ENCODE measurements around the gene SLC44A4. TPM values are rescaled to one million over a fixed set of nuclear protein-coding genes. Genes with fewer than 3 reads are reported as not detected.
"Not testable (repeated sequence)": the region's sequence is repeated elsewhere in the genome, so short reads cannot be mapped to it uniquely, and the experiment has no call there.

The SLC44A4 gene
- total and polyA plus RNA-seq, 7 donors: 0.03 to 0.24 (median 0.14) TPM; not detected in 2

- DNase-seq (no peak), ATAC-seq (no peak)
- no peaks in the 10 kb centered on the region for H3K36me3 ChIP-seq (ENCODE audit: insufficient read depth in 1 of 2, low read depth in 1 of 2)
- peaks cover 0 to 8% (median 0%) of the 10 kb centered on the region in 3 donors for H3K27me3 ChIP-seq (ENCODE audit: insufficient read depth in 3 of 3, low read length in 2 of 3)
- H3K9me3 ChIP-seq: no peaks in the 10 kb centered on the region
- no peaks in the 10 kb centered on the region for H3K4me1 ChIP-seq
- no peak overlapping the region for H3K27ac ChIP-seq
- intact Hi-C loops (cut with DNase I): no loop called here
- no peak for TF ChIP-seq CTCF (IDR thresholded peaks at IDR 0.05)
- WGBS, 3 donors: 78 to 85% (median 82%) methylated on average over 6 of the region's 6 CpGs
- no peak overlapping the region for H3K4me3 ChIP-seq
Observed at GRCh38 chr6:31915756-31916155, 37.0 kb upstream of the SLC44A4 start.

- intact Hi-C loops (cut with DNase I): no loop called here
- H3K36me3 ChIP-seq (ENCODE audit: insufficient read depth in 1 of 2, low read depth in 1 of 2): no peaks in the 10 kb centered on the region
- no peak overlapping the region for H3K4me3 ChIP-seq
- TF ChIP-seq CTCF (IDR thresholded peaks at IDR 0.05): no peak
- H3K27ac ChIP-seq: no peak overlapping the region
- no peaks in the 10 kb centered on the region for H3K4me1 ChIP-seq
- peaks cover 0 to 8% (median 0%) of the 10 kb centered on the region in 3 donors for H3K27me3 ChIP-seq (ENCODE audit: insufficient read depth in 3 of 3, low read length in 2 of 3)
- no peak for DNase-seq
- ATAC-seq: no peak
- H3K9me3 ChIP-seq: no peaks in the 10 kb centered on the region
Observed at GRCh38 chr6:31915351-31915750, 36.6 kb upstream of the SLC44A4 start.

GRCh38 chr6:31911826-31912585 is 33.2 kb upstream of the SLC44A4 start:
- Histone ChIP-seq H3K4me3 (no peak overlapping the region), H3K9me3 (no peaks in the 10 kb centered on the region), H3K36me3 (ENCODE audit: insufficient read depth in 1 of 2, low read depth in 1 of 2) (no peaks in the 10 kb centered on the region), H3K27me3 (ENCODE audit: insufficient read depth in 3 of 3, low read length in 2 of 3) (peaks cover 0 to 8% (median 0%) of the 10 kb centered on the region in 3 donors), H3K4me1 (no peaks in the 10 kb centered on the region), H3K27ac (no peak overlapping the region)
- intact Hi-C loops (cut with DNase I): no loop called here
- DNase-seq (no peak), ATAC-seq (no peak)
- WGBS, 3 donors: 46 to 57% (median 52%) methylated on average over 11 of the region's 11 CpGs
- TF ChIP-seq CTCF (IDR thresholded peaks at IDR 0.05): no peak

GRCh38 chr6:31909298-31909697 is 30.5 kb upstream of the SLC44A4 start:
- H3K4me1 ChIP-seq; H3K36me3 ChIP-seq (ENCODE audit: insufficient read depth in 1 of 2, low read depth in 1 of 2); intact Hi-C loops (cut with DNase I); H3K4me3 ChIP-seq; H3K27ac ChIP-seq; H3K9me3 ChIP-seq; ATAC-seq; DNase-seq; H3K27me3 ChIP-seq (ENCODE audit: insufficient read depth in 3 of 3, low read length in 2 of 3): not testable (repeated sequence)
- 56 to 69% (median 64%) methylated on average over 7 of the region's 7 CpGs for WGBS, 3 donors

- TF ChIP-seq CTCF (IDR thresholded peaks at IDR 0.05): no peak
- intact Hi-C loops (cut with DNase I): no loop called here
- peaks cover 0 to 5% (median 0%) of the 10 kb centered on the region in 3 donors for H3K27me3 ChIP-seq (ENCODE audit: insufficient read depth in 3 of 3, low read length in 2 of 3)
- no peaks in the 10 kb centered on the region for H3K4me1 ChIP-seq
- DNase-seq (no peak), ATAC-seq (no peak)
- WGBS, 3 donors: 60 to 67% (median 60%) methylated on average over 4 of the region's 4 CpGs
- H3K4me3 ChIP-seq: no peak overlapping the region
- no peaks in the 10 kb centered on the region for H3K9me3 ChIP-seq
- H3K27ac ChIP-seq: no peak overlapping the region
- no peaks in the 10 kb centered on the region for H3K36me3 ChIP-seq (ENCODE audit: insufficient read depth in 1 of 2, low read depth in 1 of 2)
Observed at GRCh38 chr6:31908791-31909190, 30.0 kb upstream of the SLC44A4 start.

GRCh38 chr6:31908255-31908654 is 29.5 kb upstream of the SLC44A4 start:
- 79 to 86% (median 85%) methylated on average over 5 of the region's 5 CpGs for WGBS, 3 donors
- ATAC-seq; intact Hi-C loops (cut with DNase I): not testable (repeated sequence)

More at GRCh38 chr6:31908255-31908654, 29.5 kb upstream of the SLC44A4 start:
- not testable (repeated sequence) for H3K36me3 ChIP-seq (ENCODE audit: insufficient read depth in 1 of 2, low read depth in 1 of 2); H3K4me1 ChIP-seq; H3K27ac ChIP-seq; H3K27me3 ChIP-seq (ENCODE audit: insufficient read depth in 3 of 3, low read length in 2 of 3); DNase-seq; H3K9me3 ChIP-seq; H3K4me3 ChIP-seq

Data from psoas muscle (tissue), 8 donors.